Stimulated activated CD8-positive, alpha-beta memory T cell treated with anti-CD3 and anti-CD28 coated beads, Interleukin-15, amount 100 ng/mL, for 1 hour (primary cell): ENCODE data around the gene NPHS2.

Experiments used
- DNase-seq: peaks from one replicate; pipeline ENCODE4 v3.0.0-alpha.2; 2020; ENCODE audit warnings: low read depth

NPHS2 gene

GRCh38 chr1:179575497-179576314, at the start of gene NPHS2:
NPHS2 (minus strand) TSS chr1:179575948; CDS start chr1:179575864, 84 bp downstream.
- no peak for DNase-seq

DNA sequence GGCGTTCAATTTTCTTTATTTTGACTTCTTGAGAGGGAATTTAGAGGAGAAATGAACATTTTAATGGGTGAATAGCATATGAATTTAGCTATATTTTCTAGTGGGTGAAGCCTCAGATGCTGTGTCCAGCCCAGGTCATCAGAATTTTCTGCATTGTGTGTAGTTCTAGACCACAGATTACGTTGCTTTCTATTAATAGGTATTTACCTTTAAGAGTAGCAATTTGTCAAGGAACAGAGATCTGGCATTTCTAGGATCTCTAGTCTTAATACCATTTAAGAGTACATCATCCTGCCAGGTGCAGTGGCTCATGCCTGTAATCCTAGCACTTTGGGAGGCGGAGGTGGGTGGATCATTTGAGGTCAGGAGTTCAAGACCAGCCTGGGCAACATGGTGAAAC, 36.6 kb upstream of the NPHS2 start:
- DNase-seq: no peak

GRCh38 chr1:179601093-179601492, 25.3 kb upstream of the NPHS2 start:
- no peak for DNase-seq

DNA sequence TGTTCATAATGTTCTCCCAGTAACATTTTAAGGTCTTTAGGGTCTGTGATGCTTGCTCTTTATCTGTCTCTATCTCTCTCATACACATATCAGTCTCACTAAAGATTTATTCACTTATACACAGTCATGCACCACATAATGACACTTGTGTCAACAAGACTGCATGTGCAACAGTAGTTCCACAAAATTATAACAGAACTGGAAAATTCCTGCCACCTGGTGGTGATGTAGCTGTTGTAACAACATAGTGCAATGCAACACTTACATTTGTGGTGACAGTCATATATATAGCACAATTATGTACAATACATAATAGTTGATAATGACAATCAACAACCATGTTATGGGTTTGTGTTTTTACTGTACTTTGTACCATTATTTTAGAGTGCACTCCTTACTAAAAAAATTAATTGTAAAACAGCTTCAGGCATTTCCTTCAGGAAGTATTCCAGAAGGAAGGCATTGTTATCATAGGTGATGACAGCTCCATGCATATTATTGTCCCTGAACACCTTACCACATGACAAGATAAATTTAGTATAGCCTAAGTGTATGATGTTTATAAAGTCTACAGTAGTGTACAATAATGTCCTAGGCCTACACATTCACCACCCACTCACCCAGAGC, 24.0 kb upstream of the NPHS2 start:
- no peak for DNase-seq

- DNase-seq: no peak
Measured at GRCh38 chr1:179598631-179599030, 22.9 kb upstream of the NPHS2 start.

- DNase-seq: no peak
Measured at GRCh38 chr1:179591592-179592580, 16.1 kb upstream of the NPHS2 start, which contains the start of gene TDRD5. TDRD5 (plus strand) TSS chr1:179591832; CDS start chr1:179592616, 784 bp downstream.

DNA sequence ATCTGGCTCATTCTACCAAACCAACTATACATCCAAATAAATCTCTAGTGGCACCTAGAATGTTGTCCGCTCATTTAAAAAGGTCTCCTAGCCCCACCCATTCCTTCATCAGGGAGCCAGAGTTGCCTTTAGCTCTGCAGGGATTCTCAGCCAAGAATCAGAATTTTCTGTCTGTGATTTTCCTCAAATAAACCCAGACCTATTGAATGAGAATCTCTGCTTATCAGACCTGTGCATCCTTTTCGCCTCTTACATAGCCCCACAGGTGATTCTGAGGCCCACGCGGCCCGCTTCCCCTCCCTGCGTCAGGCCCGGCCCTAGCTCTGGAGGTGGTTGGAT, 15.5 kb upstream of the NPHS2 start:
- no peak for DNase-seq

DNA sequence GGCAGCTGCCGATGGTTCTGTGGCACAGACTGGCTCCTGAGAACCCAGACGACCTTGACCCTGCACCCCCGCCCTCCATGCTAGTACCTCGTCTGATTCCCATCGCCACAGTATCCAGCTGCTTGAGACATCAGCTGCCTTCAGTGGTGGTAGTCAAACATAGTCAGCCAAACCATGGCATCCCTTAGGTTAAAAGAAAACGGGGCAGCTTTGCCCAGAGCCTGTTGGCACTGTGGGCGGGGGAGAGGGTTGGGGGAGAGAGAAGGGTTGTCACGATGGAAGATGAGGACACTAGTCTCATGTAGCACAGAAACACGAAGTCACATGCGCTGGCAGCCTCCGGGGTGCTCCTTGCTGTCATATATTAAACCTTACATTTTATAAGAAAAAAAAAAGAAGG, 14.9 kb upstream of the NPHS2 start:
- DNase-seq: no peak

DNA sequence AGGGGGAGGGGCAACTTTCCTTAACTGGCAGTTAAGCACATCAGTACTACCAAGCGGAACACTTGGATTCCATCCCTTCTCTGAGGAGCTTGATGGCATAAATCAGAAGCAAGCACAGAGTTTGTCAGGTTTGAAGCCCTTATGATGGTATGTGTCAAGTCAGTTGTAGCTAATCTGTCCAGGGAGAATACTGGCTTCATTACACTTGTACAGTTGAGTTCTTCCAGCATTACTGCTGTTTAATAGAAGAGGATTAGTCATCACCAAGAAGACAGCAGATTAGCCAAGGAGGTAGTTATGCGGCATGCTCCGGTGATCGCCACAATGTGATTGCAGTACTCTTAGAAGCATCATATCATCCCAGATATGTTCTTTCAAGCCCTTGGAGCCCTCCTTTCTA, 13.8 kb upstream of the NPHS2 start:
- DNase-seq: no peak

GRCh38 chr1:179588425-179589024, 12.8 kb upstream of the NPHS2 start:
- DNase-seq: no peak

- DNase-seq: no peak
Measured at GRCh38 chr1:179587336-179587735, 11.6 kb upstream of the NPHS2 start.

DNA sequence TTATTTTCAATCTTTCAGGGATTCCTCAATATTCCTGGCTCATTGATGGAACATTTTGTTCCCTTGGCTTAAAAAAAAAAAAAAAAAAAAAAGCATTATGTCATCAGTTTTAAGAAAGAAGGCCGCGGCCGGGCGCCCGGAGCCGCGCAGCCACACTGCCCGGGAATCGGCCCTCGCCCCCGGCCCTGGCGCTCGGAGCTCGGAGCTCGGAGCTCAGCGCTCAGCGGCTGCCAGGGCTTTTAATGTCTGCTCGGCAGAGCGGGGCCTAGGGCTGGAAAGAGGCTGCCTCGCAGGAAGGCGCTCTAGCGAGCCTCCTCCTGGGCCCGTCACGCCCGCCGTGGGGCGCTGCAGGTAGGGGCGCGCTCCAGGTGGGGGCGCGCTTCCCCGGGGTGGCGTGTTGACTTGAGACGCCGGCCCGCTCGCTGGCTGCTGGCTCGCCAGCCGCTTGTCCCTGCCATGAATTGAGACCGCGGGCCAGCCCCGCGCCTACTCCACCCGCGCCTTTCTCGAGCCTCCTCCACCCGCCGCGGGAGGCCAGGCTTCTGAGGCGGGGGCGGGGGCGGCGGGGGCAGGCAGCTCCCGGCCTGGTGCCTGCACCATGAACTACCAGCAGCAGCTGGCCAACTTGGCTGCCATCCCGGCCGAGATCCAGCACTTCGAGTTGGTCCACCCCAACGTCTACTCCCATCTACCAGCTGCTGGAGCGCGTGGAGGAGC, 10.5 kb upstream of the NPHS2 start:
- DNase-seq: no peak

DNA sequence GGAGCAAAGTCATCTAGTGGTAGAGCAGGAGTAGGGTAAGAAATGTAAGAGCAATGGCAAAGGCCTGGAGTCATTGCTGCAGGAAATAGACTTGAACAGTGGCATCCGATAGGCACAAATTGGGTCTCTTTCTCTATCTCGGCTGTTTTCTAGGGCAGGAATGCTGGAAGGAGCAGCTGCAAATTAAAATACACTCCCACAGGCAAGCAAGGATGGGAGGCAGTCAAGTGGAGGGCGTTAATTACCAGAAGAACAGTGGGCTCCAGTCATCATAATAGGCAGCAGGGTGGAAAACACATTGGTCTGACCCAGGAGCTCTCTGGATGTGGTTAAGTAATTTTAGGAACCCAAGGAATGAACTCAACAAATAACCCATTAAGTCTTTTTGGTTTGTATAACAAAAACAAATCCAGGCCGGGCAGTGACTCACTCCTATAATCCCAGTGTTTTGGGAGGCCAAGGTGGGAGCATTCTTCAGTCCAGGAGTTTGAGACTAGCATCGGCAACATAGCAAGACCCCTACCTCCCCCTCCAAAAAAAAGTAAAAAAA, 8.1 kb upstream of the NPHS2 start:
- DNase-seq: no peak

GRCh38 chr1:179576509-179576908, 761 bp upstream of the NPHS2 start:
- no peak for DNase-seq

DNA sequence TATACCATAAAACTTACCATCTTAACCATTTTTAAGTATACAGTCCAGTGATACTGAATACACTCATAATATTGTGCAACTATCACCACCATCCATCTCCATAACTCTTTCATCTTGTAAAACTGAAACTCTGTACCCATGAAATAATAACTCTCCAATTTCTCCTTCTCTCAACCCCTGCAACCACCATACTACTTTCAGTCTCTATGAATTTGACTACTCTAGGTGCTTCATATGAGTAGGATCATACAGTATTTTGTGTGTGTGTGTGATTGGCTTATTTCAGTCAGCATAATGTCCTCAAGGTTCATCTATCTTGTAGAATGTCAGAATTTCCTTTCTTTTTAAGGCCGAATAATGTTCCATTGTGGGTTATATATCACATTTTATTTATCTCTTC, 17.7 kb downstream of the NPHS2 start:
- DNase-seq: no peak

GRCh38 chr1:179554427-179554826, 21.3 kb downstream of the NPHS2 start:
- DNase-seq: no peak

- no peak for DNase-seq
Measured at GRCh38 chr1:179550746-179551682, 24.7 kb downstream of the NPHS2 start.

DNA sequence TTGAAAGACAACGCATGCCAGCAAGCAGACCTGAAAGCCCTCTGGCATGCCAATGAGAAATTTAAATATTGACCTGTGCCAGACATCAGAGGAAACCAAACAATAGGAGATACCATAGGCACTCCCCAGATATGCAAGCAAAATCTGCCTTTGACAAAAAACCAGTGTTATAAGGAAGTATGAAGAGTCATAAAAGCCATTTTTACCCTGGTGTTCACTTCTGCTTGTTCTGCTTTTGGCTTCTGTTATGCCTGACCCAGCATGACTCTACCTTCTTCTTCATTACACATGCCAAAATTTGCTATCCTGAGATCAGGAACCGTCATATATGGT, 26.4 kb downstream of the NPHS2 start:
- no peak for DNase-seq

DNA sequence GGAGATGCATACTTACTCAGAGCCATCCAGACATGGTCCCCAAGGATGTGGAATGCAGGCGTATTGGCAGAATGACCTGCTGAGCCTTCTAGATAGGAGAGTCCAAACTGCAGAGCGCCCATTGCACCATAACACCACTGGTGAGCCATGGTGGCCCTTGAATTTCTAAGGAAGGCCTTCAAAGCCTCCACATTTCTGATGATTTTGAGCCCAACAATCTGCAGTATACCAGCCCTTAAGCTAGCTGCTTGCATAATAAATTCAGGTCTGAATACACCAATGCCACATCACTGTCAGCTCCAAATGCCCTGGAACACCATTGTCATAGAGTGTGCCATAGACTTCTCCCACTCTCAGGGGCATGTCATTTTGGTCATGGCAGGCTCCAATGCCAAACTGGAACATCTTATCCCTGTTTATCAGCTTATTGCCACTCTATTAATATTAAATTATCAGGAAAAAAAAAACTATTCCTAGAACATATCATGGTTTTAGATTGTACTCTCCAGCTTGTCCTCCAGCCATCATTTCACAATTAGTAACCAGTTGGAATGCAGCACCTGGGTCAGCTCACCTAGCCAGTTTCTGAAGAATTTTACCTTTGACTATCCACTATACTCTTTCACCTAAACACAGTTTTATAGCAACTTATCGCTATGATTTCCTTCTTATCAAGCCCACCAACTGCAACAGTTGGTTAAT, 26.9 kb downstream of the NPHS2 start:
- DNase-seq: no peak
